GM20000 (cell line): ENCODE measurements around the gene FIS1.

Experiments
- DNase-seq: peaks from one replicate; pipeline ENCODE4 v3.0.0; 2012; ENCODE audit warnings: low spot score
- CTCF ChIP-seq: IDR thresholded peaks from 2 replicates; pipeline ENCODE4 v1.5.1; 2012; ENCODE audit warnings: mild to moderate bottlenecking, control low read depth; ENCODE audit errors: extremely low read depth, missing control alignments

Gene FIS1

DNA sequence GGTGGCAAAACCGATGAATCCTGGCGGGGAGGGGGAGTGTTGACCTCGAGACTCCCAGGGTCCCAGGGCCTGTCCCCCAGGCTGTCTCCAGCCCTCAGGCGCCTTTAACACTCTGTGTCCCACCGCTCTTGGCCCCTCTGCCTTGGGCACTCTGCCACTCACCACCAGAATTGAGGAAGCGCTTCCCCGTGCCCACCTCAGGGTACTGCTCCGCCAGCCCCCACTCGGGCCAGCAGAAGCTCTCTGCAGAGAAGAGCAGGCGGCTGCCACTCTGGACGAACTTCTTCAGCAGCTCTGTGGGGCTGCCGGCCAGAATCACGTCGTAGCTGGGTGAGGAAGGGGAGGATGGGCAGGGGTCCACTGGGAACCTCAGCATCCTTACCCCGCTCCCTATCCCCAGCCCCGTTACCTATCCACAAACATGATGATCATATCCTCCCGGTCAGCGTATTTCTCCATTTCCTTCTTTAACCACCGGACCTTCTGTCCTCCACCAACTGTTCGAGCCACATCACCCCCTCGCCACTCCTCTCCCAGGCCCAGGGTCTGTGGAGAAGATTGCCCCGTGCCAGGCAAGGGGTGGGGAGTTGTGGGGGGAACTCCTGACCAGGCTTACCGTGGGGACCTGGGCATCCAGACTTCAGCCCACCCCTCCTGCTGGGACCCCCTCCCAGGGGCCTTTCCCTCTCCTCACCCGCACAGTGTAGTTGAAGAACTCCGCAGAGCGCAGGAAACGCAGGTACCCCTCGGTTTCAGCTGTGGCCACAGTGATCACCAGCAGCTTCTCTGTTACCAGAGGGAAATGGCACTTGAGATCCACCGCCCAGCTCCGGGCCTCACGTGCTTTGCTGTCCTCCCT lies 28.7 kb downstream of the FIS1 start:
- DNase-seq: no peak
- no peak for TF ChIP-seq CTCF

- no peak for TF ChIP-seq CTCF
- no peak for DNase-seq
These were observed 32.9 kb downstream of the FIS1 start for GRCh38 chr7:101212014-101212413.

GRCh38 chr7:101211501-101211900 lies 33.4 kb downstream of the FIS1 start:
- no peak for DNase-seq
- TF ChIP-seq CTCF: no peak

DNA sequence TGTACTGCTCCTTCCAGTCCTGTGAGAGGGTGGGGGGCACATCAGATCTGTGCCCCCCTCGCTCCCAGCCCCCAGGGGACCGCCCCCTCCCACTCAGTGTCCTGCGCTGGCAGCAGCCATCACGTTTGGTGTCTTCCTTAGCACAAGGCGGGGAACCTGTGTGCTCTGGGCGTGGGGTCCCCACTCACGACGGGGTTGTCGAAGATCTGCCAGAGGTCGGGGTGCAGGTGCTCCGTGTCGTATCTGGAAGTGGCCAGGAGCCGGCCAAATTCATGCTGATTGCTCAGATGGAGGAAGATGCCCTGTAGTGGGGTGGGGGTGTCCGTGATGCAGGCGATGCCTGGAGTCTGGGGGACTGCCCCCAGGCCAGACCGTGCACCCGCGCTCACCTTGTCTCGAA lies 34.7 kb downstream of the FIS1 start:
- TF ChIP-seq CTCF: no peak
- DNase-seq: no peak

DNA sequence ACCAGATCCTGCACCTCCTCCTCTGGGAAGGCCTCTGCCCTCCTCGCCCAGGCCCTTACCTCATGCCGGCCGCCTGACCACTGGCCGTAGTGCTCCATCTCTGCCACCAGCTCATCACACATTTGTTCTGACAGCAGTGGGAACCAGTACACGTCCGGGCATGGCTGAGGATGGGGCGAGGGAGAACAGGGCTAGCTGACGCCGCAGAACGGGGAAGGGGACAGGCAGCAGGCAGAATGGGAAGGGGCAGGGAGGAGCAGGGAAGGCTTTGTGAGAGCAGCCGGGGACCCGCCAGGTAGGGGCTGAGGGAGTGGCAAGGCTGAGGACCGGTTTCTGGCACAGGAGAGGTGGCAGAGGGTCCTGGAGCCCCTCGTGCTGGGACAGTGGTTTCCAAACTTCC lies 36.1 kb downstream of the FIS1 start:
- TF ChIP-seq CTCF: no peak
- no peak for DNase-seq

- no peak for TF ChIP-seq CTCF
- no peak for DNase-seq
These were observed 37.4 kb downstream of the FIS1 start for GRCh38 chr7:101207459-101207858.

GRCh38 chr7:101206665-101207042 lies 38.2 kb downstream of the FIS1 start:
- no peak for DNase-seq
- no peak for TF ChIP-seq CTCF
